AG04449 (cell line): ENCODE measurements around the gene SLC45A2.
"Not testable (repeated sequence)": the region's sequence is repeated elsewhere in the genome, so short reads cannot be mapped to it uniquely, and the experiment has no call there.

Source experiments
- CTCF ChIA-PET: fragments of 350-600 bp; formaldehyde crosslinking; extraction: SDS; loops from one replicate; lab custom pipeline; 2021; ENCODE audit warnings: antibody characterized with exemption; lab: Yijun Ruan, JAX
- POLR2A ChIA-PET: fragments of 400-600, 350-600 bp; formaldehyde crosslinking; extraction: SDS; loops from one replicate; lab custom pipeline; 2020; ENCODE audit warnings: antibody characterized with exemption, inconsistent platforms; lab: Yijun Ruan, JAX
- DNase-seq: peaks from one replicate; pipeline ENCODE4 v3.0.0-alpha.2; 2010; ENCODE audit warnings: low read depth, low spot score
- H3K4me3 ChIP-seq: 2 replicates; pipeline ENCODE4 v1.5.1; 2011; ENCODE audit warnings: low read depth, mild to moderate bottlenecking, control low read depth, low read length
- CTCF ChIP-seq: IDR thresholded peaks from one replicate; pipeline ENCODE4 v1.5.1; 2011; ENCODE audit warnings: mild to moderate bottlenecking, moderate library complexity, low read length, control low read depth, inconsistent platforms; ENCODE audit not compliant: insufficient read depth; ENCODE audit errors: missing control alignments

SLC45A2 gene

GRCh38 chr5:33925278-33925677, 59.2 kb downstream of the SLC45A2 start:
- H3K4me3 ChIP-seq: no peak overlapping the region
- POLR2A ChIA-PET: no interaction called here
- TF ChIP-seq CTCF: no peak
- no peak for DNase-seq
- CTCF ChIA-PET: interaction anchor here (0.6 to 3.2 kb wide), 2 partner anchors 10 kb away, joined by 3 to 16 read pairs; partner anchors contain the start of gene RXFP3

GRCh38 chr5:33921002-33921401, 63.5 kb downstream of the SLC45A2 start:
- H3K4me3 ChIP-seq: no peak overlapping the region
- ChIA-PET POLR2A (interaction anchor here (0.6 kb wide), 1 partner anchor 1466 kb away, joined by 3 read pairs; no protein-coding TSS in a partner anchor), CTCF (interaction anchor here (1.5 to 3.5 kb wide), 2 partner anchors 12 to 13 kb away, joined by 4 to 15 read pairs; no protein-coding TSS in a partner anchor)
- no peak for TF ChIP-seq CTCF
- no peak for DNase-seq

GRCh38 chr5:33914844-33915243, 69.6 kb downstream of the SLC45A2 start:
- H3K4me3 ChIP-seq, DNase-seq, POLR2A ChIA-PET: not testable (repeated sequence)
- CTCF ChIA-PET: interaction anchor here (0.8 kb wide), 1 partner anchor 11 kb away, joined by 3 read pairs; no protein-coding TSS in a partner anchor

GRCh38 chr5:33906248-33906647, 78.2 kb downstream of the SLC45A2 start:
- CTCF ChIA-PET: interaction anchor here (1.0 kb wide), 1 partner anchor 1364 kb away, joined by 3 read pairs; no protein-coding TSS in a partner anchor
- POLR2A ChIA-PET: not testable (repeated sequence)

GRCh38 chr5:33905381-33905780, 79.1 kb downstream of the SLC45A2 start:
- CTCF ChIA-PET: interaction anchor here (1.0 to 1.2 kb wide), 2 partner anchors 13 to 1363 kb away, joined by 3 to 4 read pairs; partner anchors contain the start of gene ADAMTS12
- no peak for TF ChIP-seq CTCF
- DNase-seq: no peak
- POLR2A ChIA-PET: no interaction called here
- H3K4me3 ChIP-seq: no peak overlapping the region

More at GRCh38 chr5:33906248-33906647, 78.2 kb downstream of the SLC45A2 start:
- not testable (repeated sequence) for H3K4me3 ChIP-seq, DNase-seq

GRCh38 chr5:33903118-33903517, 81.4 kb downstream of the SLC45A2 start:
- ChIA-PET CTCF (interaction anchor here (1.7 kb wide), 1 partner anchor 66 kb away, joined by 5 read pairs; no protein-coding TSS in a partner anchor), POLR2A (no interaction called here)
- H3K4me3 ChIP-seq: no peak overlapping the region
- no peak for DNase-seq
- no peak for TF ChIP-seq CTCF

GRCh38 chr5:33901156-33901555, 83.3 kb downstream of the SLC45A2 start:
- no peak overlapping the region for H3K4me3 ChIP-seq
- ChIA-PET CTCF (interaction anchor here (1.3 kb wide), 1 partner anchor 33 kb away, joined by 4 read pairs; no protein-coding TSS in a partner anchor), POLR2A (no interaction called here)
- no peak for DNase-seq
- TF ChIP-seq CTCF: no peak
